GM12801 (cell line): ENCODE results near the gene VAC14.

Experiments used
- TF ChIP-seq, protein P1 (sequence below): IDR thresholded peaks from one replicate; pipeline ENCODE4 v1.5.1; 2011; ENCODE audit warnings: control low read depth; ENCODE audit not compliant: insufficient read length; ENCODE audit errors: extremely low read depth

Gene VAC14

DNA sequence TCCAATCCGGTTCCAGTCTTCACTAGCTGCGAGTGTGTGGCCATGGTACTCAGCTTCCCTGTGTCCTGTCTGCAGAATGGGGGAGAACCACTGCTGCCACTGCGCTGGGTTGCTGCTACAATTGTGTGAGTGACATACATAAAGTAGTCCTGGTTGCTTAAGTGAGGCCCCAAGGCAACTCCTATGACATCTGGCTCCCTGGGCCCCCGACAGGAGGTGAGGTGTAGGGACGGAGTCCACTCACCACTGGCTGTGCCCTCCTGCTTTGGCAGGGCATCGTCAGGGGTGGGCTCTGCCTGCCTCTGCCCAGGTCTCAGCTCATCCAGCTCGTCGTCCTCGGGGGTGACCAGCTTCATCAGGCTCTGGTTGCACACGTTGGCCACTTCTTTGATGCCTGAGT is 20.4 kb downstream of the VAC14 start:
- TF ChIP-seq, protein P1, sequence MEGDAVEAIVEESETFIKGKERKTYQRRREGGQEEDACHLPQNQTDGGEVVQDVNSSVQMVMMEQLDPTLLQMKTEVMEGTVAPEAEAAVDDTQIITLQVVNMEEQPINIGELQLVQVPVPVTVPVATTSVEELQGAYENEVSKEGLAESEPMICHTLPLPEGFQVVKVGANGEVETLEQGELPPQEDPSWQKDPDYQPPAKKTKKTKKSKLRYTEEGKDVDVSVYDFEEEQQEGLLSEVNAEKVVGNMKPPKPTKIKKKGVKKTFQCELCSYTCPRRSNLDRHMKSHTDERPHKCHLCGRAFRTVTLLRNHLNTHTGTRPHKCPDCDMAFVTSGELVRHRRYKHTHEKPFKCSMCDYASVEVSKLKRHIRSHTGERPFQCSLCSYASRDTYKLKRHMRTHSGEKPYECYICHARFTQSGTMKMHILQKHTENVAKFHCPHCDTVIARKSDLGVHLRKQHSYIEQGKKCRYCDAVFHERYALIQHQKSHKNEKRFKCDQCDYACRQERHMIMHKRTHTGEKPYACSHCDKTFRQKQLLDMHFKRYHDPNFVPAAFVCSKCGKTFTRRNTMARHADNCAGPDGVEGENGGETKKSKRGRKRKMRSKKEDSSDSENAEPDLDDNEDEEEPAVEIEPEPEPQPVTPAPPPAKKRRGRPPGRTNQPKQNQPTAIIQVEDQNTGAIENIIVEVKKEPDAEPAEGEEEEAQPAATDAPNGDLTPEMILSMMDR, result no peak

DNA sequence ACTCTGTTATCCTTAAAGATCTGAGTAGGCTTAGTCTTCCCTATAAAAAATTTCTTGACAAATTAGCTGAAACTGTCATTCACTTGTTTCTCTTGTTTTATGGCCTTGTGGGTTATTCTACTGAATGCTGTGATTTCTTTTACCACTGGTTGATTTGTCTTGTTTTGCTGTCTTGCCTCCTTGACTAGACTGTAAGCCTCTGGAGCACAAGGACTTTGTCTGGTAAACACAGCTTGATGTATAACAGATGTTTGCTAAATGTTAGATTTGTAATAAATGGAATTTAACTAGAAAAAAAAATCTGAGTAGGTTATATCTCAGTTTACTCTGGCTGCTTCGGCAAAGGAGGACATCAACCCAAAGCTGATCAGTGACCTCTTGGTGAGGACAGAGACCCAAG is 21.6 kb downstream of the VAC14 start:
- TF ChIP-seq, protein P1, result no peak

DNA sequence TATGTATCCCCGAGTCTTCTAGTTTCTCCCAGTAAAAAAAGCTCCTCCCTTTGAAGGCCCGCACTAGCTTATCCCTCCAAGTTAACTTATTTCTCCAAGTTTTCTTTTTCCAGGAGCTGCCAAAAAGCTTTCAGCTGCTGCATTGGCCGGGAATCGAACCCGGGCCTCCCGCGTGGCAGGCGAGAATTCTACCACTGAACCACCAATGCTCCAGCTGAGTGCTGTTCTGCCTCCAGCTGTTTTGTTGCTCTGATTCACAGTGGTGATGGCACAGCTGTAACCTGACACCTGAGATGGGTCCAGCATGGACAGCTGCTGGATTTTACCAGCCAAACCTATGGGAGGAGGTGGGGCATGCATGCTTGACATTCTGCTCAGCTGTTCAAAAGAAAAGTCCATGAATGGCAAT is 22.1 kb downstream of the VAC14 start:
- TF ChIP-seq, protein P1, result no peak

DNA sequence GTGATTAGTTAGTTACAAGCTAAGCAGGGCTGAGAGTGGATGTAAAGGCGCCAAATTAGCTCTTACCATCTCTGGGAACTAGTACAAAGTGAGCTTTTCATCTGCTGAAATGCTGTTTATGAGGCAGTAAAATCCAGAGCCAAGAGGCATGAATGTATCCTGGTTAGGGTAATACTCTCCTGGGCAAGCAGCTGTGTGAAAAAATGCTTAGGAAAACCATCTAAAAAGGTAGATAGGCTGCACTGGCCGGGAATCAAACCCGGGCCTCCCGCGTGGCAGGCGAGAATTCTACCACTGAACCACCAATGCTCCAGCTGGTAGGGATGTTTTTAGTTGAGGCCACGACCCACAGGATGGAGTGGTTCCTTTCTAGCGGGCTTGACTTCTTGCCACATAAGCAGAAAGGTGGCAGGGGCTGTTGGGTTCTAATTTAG is 23.0 kb downstream of the VAC14 start:
- TF ChIP-seq, protein P1, result no peak

DNA sequence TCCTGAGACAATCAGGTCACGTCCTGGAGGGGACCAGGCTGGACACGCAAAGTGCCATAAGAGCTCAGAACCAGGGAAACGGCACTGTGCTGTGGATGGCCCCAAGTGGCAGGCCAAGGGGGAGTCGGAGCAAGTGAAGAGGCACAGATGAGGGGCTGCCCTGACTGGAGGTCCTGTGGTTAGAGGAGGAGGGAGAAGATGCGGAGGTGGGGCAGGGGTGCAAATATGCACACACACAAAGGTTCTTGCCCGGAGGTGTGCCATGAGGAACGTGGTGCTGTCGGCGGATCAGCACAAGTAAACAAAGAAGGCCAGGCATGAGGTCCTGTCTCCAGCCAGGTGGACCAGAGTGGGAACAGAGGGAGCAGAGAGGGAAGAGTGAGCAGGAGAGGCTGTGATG is 23.5 kb downstream of the VAC14 start:
- TF ChIP-seq, protein P1, result no peak

DNA sequence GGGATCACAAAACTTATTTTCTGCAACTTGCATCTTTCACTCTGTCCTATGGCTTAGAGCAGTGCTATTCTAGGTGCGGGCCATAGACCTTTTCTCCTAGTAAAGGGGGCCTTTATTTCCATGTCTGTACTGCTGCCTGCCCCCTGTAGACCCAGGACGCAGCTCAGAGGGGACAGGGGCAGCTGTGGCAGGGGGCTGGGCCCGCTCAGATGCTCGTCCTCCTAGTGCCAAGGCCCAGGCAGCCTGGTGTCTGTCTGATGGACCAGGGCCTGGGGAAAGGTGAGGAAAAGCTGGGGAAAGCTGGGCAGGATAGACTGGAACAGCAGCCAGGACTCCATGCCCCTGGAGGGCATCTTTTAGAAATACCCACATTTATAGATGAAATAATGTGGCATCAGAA is 25.6 kb downstream of the VAC14 start:
- TF ChIP-seq, protein P1, result no peak

DNA sequence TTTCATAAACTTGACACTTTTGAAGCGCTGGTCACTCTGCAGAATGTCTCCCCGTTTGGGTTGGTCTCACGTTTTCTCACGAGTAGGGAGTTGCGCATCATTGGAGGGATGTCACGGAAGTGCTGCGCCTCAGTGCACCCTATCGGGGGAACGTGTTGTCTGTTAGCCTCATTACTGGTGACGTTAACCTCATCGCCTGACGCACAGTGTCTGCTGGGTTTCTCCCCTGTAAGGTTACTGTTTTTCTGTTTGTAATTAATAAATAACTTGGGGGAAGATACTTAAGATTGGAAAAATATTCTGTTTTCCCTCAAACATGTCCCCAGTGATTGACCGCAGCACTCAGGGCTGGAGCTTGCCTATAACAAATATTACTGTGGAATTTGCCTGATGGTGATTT is 26.7 kb downstream of the VAC14 start:
- TF ChIP-seq, protein P1, result no peak

DNA sequence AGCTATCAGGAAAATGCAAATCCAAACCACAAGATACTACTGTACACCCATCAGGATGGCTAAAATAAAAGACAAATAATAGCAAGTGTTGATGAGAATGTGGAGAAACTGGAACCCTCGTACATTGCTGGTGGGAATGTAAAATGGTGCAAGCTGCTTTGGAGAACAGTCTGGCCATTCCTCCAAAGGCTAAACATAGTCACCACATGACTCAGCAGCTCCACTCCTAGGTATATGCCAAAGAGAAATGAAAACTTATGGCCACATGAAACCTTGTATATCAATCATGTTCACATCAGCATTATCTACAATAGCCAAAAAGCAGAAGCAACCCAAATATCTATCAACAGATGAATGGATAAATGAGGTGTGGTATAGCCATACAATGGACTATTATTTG is 28.5 kb downstream of the VAC14 start:
- TF ChIP-seq, protein P1, result no peak
